GM21825 (cell line): ENCODE data around the gene SPINT2.
"Not testable (repeated sequence)": the region's sequence is repeated elsewhere in the genome, so short reads cannot be mapped to it uniquely, and the experiment has no call there.

Source experiments
- ATAC-seq: cut with Tn5 transposase; IDR thresholded peaks from one replicate; pipeline ENCODE4 v1.9.1; 2021; ENCODE audit warnings: mild to moderate bottlenecking, moderate library complexity; ENCODE audit not compliant: unreplicated experiment

Gene SPINT2

DNA sequence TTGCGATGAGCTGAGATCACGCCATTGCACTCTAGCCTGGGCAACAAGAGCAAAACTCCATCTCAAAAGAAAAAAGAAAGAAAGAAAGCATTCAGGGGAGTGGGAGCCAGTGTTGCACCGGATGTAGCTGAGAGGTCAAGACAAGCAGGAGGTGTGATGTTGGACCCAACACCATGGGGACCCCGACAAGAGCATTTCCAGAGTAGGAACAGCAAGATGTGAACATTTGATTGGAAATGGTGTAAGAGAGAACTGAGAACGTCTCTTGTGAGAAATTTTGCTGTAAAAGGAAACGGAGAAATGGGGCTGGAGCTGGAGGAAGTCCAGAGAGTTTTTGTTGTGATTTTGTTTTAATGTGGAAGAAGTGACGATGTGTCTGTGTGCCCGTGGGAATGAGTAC, 24.6 kb upstream of the SPINT2 start:
- no peak for ATAC-seq

DNA sequence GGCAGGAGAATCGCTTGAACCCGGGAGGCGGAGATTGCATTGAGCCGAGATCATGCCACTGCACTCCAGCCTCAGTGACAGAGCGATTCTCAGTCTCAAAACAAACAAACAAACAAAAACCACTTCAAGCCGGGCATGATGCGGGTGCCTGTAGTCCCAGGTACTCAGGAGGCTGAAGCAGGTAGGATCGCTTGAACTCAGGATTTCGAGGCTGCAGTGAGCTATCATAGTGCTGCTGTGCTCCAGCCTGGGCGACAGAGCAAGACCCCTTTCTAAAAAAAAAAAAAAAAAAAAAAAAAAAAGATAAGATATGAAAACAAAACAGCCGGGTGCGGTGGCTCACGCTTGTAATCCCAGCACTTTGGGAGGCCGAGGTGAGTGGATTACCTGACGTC, 21.1 kb upstream of the SPINT2 start:
- no peak for ATAC-seq

DNA sequence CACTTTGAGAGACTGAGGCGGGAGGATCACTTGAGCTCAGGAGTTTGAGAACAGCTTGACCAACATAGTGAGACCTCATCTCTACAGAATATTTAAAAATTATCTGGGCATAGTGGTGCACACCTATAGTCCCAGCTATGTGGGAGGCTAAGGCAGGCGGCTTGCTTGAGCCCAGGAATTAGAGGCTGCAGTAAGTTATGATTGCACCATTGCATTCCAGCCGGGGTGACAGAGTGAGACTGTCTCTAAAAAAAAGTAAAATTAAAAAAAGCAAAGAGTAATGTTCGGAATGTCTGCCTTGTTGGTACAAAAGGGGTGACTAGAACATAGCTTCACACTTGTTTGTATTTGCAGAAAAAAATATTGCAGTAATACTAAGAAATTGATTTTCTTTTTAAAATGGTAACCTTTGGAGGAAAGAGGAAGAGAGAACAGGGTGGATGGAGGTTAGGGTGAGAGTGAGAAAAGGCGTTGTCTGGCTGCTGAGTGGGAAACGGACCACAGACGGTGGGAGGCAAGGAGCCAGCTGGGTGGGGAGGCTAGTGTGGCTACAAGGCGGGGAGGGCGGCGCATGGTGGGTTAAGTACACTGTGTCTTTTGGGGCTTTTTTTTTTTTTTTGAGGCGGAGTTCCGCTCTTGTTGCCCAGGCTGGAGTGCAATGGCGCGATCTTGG, 18.4 kb upstream of the SPINT2 start:
- ATAC-seq, result no peak

DNA sequence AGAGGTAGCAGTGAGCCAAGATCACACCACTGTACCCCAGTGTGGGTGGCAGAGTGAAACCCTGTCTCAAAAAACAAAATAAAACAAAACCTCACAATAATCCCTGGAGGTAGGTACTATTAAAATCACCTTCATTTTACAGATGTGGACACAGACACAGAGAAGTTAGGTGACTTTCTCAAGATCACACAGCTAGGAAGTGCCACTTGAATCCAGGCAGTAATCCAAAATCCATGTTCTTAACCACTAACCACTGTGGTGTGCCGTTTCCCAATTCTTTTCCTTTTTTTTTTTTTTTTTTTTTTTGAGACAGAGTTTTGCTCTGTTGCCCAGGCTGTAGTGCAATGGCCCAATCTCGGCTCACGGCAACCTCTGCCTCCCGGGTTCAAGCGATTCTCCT, 17.2 kb upstream of the SPINT2 start:
- no peak for ATAC-seq

DNA sequence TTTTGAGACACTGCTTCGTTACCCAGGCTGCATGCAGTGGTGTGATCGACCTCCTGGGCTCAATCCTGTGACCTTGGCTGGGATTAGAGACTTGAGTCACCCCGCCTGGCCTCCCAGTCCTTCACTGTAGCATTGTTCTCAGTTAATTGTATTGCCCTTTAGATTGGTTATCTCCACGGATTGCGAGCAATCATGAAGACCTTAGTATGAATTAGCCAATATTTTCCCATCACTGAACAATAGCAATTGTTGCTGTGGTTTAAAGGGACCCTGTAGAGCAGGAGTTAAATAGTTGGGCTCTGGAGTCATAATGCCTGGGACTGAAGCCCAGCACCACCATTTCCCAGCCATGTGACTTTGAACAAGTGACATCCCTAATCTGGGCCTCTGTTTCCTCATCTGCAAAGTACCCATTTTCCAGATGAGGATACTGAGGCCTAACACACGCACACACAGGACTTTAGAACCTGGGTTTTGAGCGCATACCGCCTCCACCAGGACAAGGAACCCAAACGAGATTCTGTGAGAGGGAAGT, 16.6 kb upstream of the SPINT2 start:
- ATAC-seq, result no peak

DNA sequence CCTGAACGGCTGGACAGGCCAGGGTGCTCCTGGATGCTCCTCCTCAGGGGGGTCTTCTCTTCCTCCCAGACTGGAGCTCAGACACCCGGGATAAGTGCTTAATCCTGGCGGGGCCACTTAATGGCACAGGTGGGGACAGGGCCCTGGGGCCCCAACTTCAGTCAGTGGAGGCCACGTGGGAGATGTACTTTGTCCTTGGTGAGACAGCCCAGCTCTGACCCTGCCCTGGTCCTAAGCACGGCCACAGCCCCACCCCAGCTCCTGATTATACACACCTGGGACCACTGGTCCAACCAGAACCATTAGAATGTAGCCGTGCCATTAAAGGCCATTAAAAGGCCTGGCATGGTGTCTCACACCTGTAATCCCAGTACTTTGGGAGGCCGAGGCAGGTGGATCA, 16.0 kb upstream of the SPINT2 start:
- no peak for ATAC-seq

DNA sequence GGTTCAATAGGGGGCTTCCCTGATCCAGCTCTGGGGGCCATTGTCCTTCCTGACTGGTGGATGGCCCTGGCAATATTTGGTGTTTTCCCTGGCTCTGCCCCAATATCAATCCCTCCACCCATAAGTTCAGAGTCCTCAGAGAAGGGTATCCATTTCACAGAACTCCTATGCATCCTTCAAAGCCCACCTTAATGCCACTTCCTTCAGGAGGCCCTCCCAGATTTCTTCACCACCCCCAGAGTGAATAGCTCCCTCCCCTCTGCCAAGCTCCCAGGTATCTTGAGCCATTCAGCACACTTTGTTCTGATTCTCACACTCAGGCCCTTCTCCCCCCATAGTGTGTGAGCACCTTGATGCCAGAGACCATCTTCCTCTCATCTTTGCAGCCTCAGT, 13.9 kb upstream of the SPINT2 start:
- ATAC-seq, result no peak

DNA sequence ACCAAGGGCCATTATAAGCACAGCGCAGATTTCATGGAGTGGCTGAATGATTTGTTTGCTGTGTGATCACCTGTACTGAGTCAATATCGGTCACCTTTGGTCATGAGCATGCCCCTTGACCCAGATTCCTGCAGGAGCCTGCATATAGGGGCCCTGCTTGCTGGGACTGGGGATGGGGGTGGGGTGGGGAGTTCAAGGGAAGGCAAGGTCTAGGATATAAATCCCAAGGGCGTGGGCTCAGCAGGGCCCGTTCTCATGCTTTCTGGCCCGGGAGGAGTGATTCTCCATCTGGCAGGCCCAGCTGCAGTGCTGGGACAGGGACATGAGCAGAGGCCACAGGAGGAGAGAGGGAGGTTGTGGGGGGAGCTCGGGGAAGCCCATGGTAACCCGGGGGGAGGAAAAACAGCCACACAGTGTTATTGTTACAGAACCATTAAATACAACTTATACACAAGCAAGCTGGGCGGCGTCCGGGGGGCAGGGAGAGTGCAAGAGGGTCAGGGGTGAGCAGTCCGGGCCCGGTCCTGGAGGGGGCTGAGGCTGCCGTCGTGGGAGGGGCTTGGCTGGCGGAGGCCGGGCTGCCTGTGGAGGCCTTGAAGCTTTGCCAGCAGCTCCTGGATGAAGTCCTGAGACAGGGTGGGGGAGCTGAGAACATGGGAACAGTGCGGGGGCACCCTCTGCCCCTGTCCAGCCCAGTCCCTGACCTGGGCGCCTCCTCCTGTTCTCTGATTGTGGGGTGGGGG, 13.4 kb upstream of the SPINT2 start:
- ATAC-seq, result no peak

DNA sequence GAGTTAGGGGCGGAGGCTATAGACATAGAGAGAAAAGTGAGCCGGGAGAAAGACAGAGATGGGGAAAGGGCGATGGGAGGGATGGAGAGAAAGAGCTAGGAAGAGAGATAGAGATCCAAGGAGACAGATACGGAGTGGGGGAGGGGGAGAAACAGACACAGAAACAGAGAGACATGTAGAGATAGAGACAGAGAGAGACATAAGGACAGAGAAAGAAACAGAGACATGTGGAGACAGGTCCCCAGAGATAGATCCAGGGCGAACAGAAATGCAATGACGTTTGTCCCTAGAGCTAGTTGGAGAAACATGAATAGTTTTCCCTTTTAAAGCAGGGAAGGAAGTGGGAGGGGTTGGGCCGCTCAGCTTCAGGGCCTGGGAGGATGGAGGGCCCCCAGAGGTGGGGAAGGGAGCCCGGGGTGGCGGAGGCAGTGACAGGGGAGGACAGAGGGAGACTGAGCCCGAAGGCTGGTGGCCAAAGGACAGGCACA, 12.8 kb upstream of the SPINT2 start:
- ATAC-seq, result no peak

DNA sequence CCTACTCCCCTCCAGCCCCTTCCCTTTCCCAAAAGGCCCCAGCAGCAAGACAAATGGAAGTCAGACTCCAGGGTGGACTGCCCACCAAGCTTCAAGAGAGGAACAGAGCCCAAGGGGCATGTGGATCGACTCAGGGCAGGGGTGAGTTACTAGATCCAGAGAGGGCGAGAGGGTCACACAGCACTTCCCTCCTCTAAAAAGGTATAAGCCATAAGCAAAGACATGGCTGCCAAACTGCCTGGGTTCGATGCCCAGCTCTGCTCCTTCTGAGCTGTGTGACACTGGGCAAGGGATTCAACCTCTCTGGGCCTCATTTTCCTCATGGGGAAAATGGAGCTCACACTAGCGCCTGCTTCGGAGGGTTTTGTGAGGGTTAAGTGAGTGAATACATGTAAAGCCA, 12.0 kb upstream of the SPINT2 start:
- no peak for ATAC-seq

DNA sequence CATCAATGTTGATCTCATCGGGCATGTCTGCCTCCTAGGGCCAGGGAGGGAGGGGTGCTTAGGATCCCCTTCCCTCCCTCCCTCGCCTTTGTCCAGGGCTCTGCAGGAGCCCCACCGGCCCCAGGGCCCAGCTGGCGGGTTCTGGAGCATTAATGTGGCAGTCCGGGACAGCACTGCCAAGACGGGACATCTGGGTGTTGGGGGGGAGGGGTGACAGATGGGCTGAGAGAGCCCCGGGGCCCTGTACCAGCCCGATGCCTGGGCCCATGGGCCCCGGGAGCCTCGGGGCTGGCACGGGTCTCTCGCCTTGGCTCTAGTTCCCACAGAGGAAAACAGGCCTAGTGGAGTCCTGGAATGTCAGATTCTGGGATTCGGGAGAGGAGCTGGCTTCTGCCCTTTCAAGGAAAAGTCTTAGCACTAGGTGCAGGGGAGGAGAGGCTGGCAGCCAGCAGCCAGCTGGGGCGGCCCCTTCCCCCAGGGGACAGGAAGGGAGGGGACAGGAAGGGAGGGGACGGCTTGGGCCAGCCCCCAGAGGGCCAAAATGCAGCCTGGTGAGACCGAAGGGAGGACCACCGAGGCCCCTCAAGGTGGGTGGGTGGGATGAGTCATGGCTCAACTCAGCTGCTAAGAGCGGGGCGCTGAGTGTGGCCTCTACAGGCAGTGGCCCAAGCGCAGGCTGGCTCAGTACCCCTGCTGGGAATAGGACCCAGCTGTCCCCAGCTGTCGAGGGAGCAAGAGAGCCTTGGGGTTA, 11.3 kb upstream of the SPINT2 start:
- ATAC-seq, result no peak

DNA sequence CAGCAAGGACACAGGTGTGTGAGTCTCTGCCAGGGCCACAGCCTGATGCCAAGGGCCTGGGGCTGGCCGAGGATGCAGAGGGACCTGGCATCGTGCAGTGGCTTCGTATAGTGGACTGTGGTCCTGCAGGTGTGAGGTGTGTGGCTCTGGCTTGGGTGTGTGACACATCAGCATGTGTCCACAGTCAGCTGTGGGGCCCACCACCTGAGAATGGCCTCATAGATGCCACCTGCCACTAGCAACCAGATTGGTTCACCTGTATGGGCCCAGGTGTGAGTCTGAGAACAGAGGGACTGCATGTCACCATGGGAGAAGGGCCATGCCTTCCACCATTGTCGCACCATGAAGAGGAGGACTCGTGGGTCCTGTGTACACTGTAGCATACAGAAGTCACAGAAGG, 10.6 kb upstream of the SPINT2 start:
- no peak for ATAC-seq

DNA sequence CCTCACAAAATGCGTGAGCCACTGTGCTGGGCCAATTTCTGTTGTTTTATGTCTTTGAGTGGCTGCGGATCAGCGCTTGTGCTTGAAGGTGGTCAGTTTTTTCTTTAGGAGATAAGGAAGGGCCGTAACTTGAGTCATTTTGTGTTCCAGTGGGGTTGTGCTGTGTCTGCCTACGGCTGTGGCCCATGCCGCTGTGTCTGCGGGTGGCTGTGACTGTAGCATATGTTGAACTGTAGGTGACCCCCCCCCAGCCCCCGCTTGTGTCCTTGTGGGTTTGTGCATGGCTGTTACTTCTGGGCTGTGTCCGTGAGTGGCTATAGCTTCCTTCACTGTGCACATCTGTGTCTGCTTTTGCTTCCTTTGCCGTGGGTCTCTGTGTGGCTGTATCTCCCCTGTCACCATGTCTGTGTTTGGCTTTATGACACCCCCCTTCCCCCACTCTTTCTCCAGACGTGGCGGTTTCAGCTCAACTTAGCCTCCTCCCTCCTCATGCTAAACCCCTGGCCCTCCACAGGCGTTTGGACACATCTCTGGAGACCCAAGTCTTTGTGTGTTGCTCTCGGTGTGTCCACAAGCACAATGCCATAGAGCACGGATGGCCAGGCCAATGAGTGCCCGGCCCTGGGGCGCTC, 8.9 kb upstream of the SPINT2 start:
- ATAC-seq, result no peak

DNA sequence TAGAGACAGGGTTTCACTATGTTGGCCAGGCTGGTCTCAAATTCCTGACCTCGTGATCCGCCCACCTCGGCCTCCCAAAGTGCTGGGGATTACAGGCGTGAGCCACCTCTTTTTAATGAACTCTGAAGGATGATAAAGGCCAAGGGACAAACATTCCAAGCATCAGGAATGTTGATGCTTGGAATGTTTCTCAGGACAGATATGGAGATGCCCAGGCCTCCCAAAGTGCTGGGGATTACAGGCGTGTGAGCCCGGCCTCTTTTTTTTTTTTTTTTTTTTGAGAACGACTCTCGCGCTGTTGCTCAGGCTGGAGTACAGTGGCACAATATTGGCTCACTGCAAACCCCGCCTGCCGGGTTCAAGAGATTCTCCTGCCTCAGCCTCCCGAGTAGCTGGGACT, 2.4 kb upstream of the SPINT2 start:
- ATAC-seq, result not testable (repeated sequence)

DNA sequence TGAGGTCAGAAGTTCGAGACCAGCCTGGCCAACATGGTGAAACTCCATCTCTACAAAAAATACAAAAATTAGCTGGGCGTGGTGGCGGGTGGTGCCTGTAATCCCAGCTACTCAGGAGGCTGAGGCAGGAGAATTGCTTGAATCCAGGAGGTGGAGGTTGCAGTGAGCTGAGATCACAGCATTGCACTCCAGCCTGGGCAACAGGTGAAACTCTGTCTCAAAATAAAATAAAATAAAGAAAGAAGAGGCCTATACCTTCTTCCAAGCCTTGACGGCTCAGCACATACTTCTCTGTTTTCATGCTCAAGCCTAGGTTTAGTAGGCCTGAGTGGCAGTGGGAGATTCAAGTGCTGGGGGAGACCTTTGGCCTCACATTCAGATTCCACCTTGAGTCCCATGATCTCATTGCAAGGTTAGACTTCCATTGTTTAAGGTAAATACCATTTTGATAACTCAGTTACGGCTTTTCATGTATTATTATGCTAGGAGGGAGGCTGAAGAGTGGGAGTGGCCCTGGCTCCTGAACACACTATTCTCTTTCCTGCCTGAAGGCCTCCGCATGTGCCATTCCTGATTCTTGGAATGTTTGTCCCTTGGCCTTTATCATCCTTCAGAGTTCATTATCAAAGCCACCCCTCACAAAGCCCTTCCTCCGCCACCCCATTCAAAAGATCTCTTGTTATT, 1.6 kb upstream of the SPINT2 start:
- no peak for ATAC-seq

DNA sequence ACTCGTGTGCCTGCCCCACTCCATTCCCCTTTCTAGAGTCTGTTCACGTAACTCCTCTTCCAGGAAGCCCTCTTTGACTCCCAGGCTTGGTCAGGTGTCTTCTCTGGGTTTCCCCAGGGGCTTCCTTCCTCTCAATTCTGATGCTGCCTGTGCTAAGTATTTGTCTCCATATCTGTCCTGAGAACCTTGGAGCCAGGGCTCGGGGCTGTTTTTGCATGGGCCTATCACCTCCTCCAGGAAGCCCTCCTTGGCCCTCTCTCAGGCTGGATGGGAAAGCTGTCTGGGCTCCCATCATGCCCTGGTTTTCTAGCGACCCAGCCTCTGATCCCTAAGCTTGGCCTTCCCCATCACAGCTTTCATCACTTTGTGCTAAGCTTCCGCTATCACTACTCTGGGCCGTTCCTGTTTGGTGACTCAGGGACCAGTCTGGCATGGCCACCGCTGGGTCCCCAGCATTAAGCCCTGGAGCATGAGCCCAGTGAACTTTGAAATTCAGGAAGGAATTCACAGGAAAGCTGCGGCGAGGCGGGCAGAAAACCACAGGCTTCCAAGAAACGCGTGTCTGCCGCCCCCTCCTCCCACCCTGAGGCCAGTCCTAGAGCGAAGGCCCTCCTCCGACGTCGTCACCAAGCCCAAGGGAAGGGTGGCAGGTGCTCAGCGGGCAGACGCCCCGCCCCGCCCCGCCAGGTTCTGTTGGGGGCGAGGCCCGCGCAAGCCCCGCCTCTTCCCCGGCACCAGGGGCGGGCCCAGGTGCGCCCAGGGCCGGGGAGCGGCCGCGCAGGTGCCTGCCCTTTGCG, 486 bp upstream of the SPINT2 start:
- ATAC-seq, result no peak

DNA sequence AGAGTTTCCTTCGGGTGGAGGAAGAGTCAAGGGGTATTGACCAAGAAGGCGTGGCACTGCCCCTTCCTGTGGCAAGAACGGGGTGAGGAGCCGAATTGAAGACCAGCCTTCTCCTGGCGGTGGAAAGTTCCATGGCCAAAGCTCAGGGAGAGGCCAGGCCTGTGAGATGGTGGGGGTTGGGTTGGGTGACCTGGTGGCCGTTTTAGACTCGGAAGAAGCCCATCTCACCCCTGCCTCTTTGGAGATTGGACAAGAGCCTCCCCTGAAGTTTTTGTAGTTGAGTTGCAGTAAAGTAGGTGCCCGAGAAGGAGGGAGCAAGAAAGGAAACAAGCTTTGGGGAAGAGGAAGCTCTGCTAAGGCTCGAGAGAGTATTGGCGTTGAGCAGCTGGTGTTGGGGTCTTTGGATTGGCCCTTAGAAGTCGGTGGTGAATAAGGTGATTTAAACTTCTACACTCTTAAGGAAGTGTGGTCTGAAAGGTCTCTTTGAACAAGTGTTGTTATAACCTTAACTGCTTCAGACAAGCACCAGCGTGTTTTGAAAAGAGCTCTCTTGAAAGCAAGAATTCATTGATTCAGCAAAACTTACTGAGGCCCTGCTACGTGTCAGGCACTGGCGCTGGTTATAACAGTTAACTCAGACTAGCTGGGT, 964 bp downstream of the SPINT2 start:
- no peak for ATAC-seq

DNA sequence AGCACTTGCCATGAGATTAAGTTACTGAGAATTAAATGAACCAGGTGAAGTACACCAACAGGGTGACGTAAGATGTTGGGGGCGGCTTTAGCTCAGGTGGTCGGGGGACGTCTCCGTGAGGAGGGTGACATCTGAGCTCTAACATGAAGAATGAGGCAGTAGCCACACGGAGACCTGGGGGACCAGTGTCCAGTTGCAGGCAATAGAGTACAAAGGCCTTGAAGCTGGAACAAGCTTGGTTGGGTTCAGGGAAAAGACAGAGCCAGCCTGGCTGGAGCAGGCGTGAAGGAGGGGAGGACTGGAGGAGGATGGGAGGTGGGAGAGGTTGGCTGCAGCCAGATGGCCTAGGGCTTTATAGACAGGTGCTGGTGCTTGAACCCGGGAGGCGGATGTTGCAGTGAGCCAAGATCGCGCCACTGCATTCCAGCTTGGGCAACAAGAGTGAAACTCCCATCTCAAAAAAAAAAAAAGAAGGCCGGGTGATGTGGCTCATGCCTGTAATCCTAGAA, 1.6 kb downstream of the SPINT2 start:
- no peak for ATAC-seq

DNA sequence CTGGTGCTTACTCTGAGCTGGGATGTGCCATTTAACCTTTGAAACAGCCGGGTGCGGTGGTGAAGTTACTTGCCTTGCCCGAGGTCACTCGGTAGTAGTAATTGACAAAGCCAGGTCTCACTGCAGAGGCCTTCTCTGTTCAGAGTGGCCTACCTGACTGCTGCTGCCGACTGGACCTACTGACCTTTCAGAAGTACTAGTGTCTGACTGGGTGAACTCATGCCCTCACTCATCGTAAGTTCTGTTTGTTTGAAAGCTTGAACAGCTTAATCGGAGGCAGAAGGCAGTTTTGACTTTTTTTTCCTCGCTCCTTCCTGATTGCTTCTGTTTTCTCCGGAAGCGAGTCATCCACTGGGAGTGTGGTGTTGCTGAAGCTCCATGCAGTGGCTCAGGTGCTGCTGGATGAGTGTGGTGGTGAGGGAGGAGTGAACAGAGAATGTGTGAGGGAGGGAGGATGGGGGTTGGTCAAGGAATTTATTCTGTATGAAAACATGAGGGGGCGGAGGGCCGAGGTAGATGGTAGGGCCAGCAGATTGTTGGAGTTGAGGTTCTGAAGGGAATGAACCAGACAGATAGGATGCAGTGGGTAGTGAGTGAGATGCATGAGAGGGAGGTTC, 2.7 kb downstream of the SPINT2 start:
- ATAC-seq, result no peak
